CD4-positive, alpha-beta T cell (primary cell): ENCODE data around the gene IL12RB1. TPM values are rescaled to one million over a fixed set of nuclear protein-coding genes. Genes with fewer than 3 reads are reported as not detected.
A peak's percentile ranks its signal among the peaks of the same experiment; 100 is the strongest.

Source experiments
- ATAC-seq: fragments of 200-7000 bp; cut with Tn5 transposase; one replicate; pipeline ENCODE4 v1.10.0; 2022; ENCODE audit warnings: mild to moderate bottlenecking; ENCODE audit not compliant: poor library complexity
- CTCF ChIA-PET: fragments of 350-600 bp; sonication (Branson Sonifier 250); formaldehyde crosslinking; loops from one replicate; lab custom pipeline; 2021; ENCODE audit warnings: antibody characterized with exemption, inconsistent platforms; lab: Charles Lee
- POLR2A ChIA-PET: fragments of 350-600 bp; sonication (Branson Sonifier 250); formaldehyde crosslinking; loops from one replicate; lab custom pipeline; 2021; ENCODE audit warnings: antibody characterized with exemption, inconsistent platforms; lab: Charles Lee
- DNase-seq, 14 experiments: peaks; one replicate each; pipeline ENCODE4 v3.0.0-alpha.2; 2013 to 2020; ENCODE audit warnings: mixed read lengths in 2 of 14
- H3K27ac ChIP-seq, 2 donors: one replicate each; pipeline versions ENCODE4 v1.5.1 to v1.7.0; 2013; ENCODE audit warnings: low read length in 2 of 2, low read depth in 1 of 2, mild to moderate bottlenecking in 1 of 2
- H3K27me3 ChIP-seq, 2 experiments: 1 replicate in 1 of 2; 2 replicates in 1 of 2; pipeline versions ENCODE4 v1.6.1 to v1.7.0; 2013; ENCODE audit warnings: low read length in 2 of 2, control low read depth in 1 of 2, mild to moderate bottlenecking in 1 of 2, moderate library complexity in 1 of 2; ENCODE audit not compliant: insufficient read depth in 2 of 2, control insufficient read depth in 1 of 2
- H3K36me3 ChIP-seq: one replicate; pipeline ENCODE4 v1.6.1; 2013; ENCODE audit warnings: low read length, control low read depth; ENCODE audit not compliant: insufficient read depth
- H3K4me1 ChIP-seq: one replicate; pipeline ENCODE4 v1.6.1; 2013; ENCODE audit warnings: low read length, control low read depth; ENCODE audit not compliant: insufficient read depth
- H3K4me3 ChIP-seq: one replicate; pipeline ENCODE4 v1.5.1; 2013; ENCODE audit warnings: mild to moderate bottlenecking, low read length, moderate library complexity
- H3K9me3 ChIP-seq, 2 experiments: 1 replicate in 1 of 2; 2 replicates in 1 of 2; pipeline versions ENCODE4 v1.6.1 to v1.7.0; 2013; ENCODE audit warnings: low read length in 2 of 2, mild to moderate bottlenecking in 2 of 2, control low read depth in 1 of 2, moderate library complexity in 1 of 2; ENCODE audit not compliant: control insufficient read depth in 1 of 2, insufficient read depth in 1 of 2
- H3K27ac Mint-ChIP-seq: one replicate; pipeline ENCODE4 v1.8.0; 2020; ENCODE audit warnings: mixed read lengths
- H3K27me3 Mint-ChIP-seq: one replicate; pipeline ENCODE4 v1.8.0; 2021; ENCODE audit warnings: mixed read lengths
- H3K36me3 Mint-ChIP-seq: one replicate; pipeline ENCODE4 v1.8.0; 2021; ENCODE audit warnings: low read depth, mixed read lengths
- H3K4me1 Mint-ChIP-seq: one replicate; pipeline ENCODE4 v1.8.0; 2021; ENCODE audit warnings: low read depth, mixed read lengths
- H3K4me3 Mint-ChIP-seq: one replicate; pipeline ENCODE4 v1.8.0; 2020; ENCODE audit warnings: mild to moderate bottlenecking, mixed read lengths
- H3K9me3 Mint-ChIP-seq: one replicate; pipeline ENCODE4 v1.8.0; 2020; ENCODE audit warnings: mixed read lengths
- CTCF ChIP-seq: fragments of 200-600 bp; IDR thresholded peaks from one replicate; pipeline ENCODE4 v1.8.0; 2022; ENCODE audit warnings: antibody characterized with exemption, mild to moderate bottlenecking
- intact Hi-C, 2 experiments: fragments of 100-400 bp; cut with DNase I in 1 of 2; cut with micrococcal nuclease in 1 of 2; formaldehyde crosslinking; loops; one replicate each; pipeline versions ENCODE4 v1.15.1 to v1.9.0; 2023 to 2025; cut with DNase I, micrococcal nuclease
- total RNA-seq, 174 experiments: library from RNA in 2 of 174; stranded (reverse) in 2 of 174; gene quantifications; one replicate each; pipeline ENCODE4 v1.2.3 and lab custom pipeline; 2021 to 2026

IL12RB1 gene
- total RNA-seq, 2 experiments from 2014 or later: 20.5 to 22.5 TPM

- DNase-seq: peak in 2 of 14 experiments; percentile 27 to 28
- peaks cover 14% of the 10 kb centered on the region for H3K4me1 ChIP-seq
- no peak overlapping the region for H3K4me3 ChIP-seq
- H3K9me3 ChIP-seq: no peaks in the 10 kb centered on the region
- no peaks in the 10 kb centered on the region for H3K27me3 Mint-ChIP-seq
- POLR2A ChIA-PET: interaction anchor here (0.7 to 1.6 kb wide), 4 partner anchors 9 to 122 kb away, joined by 3 to 5 read pairs (median 3); no protein-coding TSS in a partner anchor
- no peak overlapping the region for H3K27ac Mint-ChIP-seq
- intact Hi-C loops: loop anchor here in 1 of 2 experiments (2.0 kb wide), 1 partner anchor 17 kb away; no protein-coding TSS in a partner anchor
- H3K4me3 Mint-ChIP-seq: no peak overlapping the region
- no peak for TF ChIP-seq CTCF
- no peak for ATAC-seq
- CTCF ChIA-PET: interaction anchor here (0.9 to 1.4 kb wide), 2 partner anchors 97 to 358 kb away, joined by 3 to 4 read pairs; partner anchors contain the start of gene CCDC124
- H3K27ac ChIP-seq: no peak overlapping the region
- no peaks in the 10 kb centered on the region for H3K36me3 ChIP-seq
- no peaks in the 10 kb centered on the region for H3K27me3 ChIP-seq
- no peaks in the 10 kb centered on the region for H3K36me3 Mint-ChIP-seq
- H3K9me3 Mint-ChIP-seq: no peaks in the 10 kb centered on the region
- H3K4me1 Mint-ChIP-seq: peaks cover 19% of the 10 kb centered on the region
Observed at GRCh38 chr19:18029617-18030338, 57.0 kb downstream of the IL12RB1 start.

- Mint-ChIP-seq H3K27ac (peak overlapping the region; percentile 33), H3K27me3 (no peaks in the 10 kb centered on the region), H3K4me3 (no peak overlapping the region), H3K9me3 (no peaks in the 10 kb centered on the region), H3K4me1 (peaks cover 43% of the 10 kb centered on the region), H3K36me3 (no peaks in the 10 kb centered on the region)
- no peak for TF ChIP-seq CTCF
- no peak for DNase-seq
- H3K27me3 ChIP-seq: no peaks in the 10 kb centered on the region
- no peaks in the 10 kb centered on the region for H3K9me3 ChIP-seq
- intact Hi-C loops: no loop called here
- no peak overlapping the region for H3K27ac ChIP-seq
- H3K36me3 ChIP-seq: no peaks in the 10 kb centered on the region
- ChIA-PET POLR2A (no interaction called here), CTCF (no interaction called here)
- H3K4me1 ChIP-seq: peaks cover 39% of the 10 kb centered on the region
- ATAC-seq: no peak
- no peak overlapping the region for H3K4me3 ChIP-seq
Observed at GRCh38 chr19:18027151-18027550, 59.6 kb downstream of the IL12RB1 start.

GRCh38 chr19:18023622-18024251 lies 63.0 kb downstream of the IL12RB1 start:
- peak; percentile 84 for ATAC-seq
- POLR2A ChIA-PET: interaction anchor here (0.7 to 3.2 kb wide), 15 partner anchors 8 to 258 kb away, joined by 3 to 35 read pairs (median 5); partner anchors contain the start of genes ARRDC2, CCDC124 and IL12RB1
- Mint-ChIP-seq H3K4me1 (peaks cover 57% of the 10 kb centered on the region), H3K9me3 (no peaks in the 10 kb centered on the region), H3K27me3 (no peaks in the 10 kb centered on the region), H3K4me3 (peak overlapping the region; percentile 79), H3K27ac (peak overlapping the region; percentile 94), H3K36me3 (no peaks in the 10 kb centered on the region)
- DNase-seq: peak; percentile 49 to 95 (median 79)
- no peak overlapping the region for H3K4me3 ChIP-seq
- no peaks in the 10 kb centered on the region for H3K27me3 ChIP-seq
- intact Hi-C loops: loop anchor here in 1 of 2 experiments (1.0 to 2.0 kb wide), 3 partner anchors 9 to 21 kb away; partner anchors contain the start of gene ARRDC2
- no peak for TF ChIP-seq CTCF
- H3K9me3 ChIP-seq: no peaks in the 10 kb centered on the region
- H3K36me3 ChIP-seq: no peaks in the 10 kb centered on the region
- CTCF ChIA-PET: interaction anchor here (0.9 to 1.7 kb wide), 6 partner anchors 13 to 91 kb away, joined by 3 to 13 read pairs (median 4); partner anchors contain the start of genes ARRDC2 and CCDC124
- peaks cover 56% of the 10 kb centered on the region for H3K4me1 ChIP-seq
- peak overlapping the region; percentile 85 to 87 for H3K27ac ChIP-seq
